Iris pigment epithelial cell (primary cell): Measurements from ENCODE around the gene PDIA3.
"Not testable (repeated sequence)": the region's sequence is repeated elsewhere in the genome, so short reads cannot be mapped to it uniquely, and the experiment has no call there.

Source experiments
- DNase-seq: peaks from one replicate; pipeline ENCODE4 v3.0.0-alpha.2; 2011; ENCODE audit warnings: low read depth

The PDIA3 gene

DNA sequence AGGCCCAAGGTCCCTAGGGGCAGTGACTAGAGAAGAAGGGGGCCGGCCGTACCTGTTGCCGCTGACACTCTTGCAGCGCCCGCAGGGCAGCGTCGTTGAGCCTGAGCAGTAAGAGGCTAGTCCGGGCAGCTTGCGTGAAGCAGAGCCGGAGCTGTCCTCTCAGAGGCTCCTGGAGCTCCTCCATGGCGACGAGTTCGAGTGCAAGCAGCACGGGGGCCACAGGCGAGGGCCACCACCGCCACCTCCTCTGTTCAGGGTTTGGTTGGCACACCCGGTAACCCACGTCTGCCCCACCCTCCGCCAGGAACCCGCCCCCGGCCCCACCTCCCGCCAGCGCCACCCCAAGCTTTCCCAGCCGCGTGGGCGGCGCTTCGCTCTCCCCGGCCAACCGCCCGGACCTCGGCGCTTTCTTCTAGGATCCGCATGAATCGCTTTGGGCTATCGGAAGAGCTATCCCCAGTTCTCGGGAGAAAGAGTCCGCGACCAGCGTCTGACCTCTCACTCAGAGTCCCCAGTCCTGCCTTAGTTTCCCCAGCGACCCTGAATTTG lies 30.6 kb downstream of the PDIA3 start, which contains the start of gene ELL3:
ELL3 (minus strand) TSS at position 249 of the 549 bp plus-strand sequence; CDS start at position 184, 65 bp downstream.
- peak; percentile 63 for DNase-seq

DNA sequence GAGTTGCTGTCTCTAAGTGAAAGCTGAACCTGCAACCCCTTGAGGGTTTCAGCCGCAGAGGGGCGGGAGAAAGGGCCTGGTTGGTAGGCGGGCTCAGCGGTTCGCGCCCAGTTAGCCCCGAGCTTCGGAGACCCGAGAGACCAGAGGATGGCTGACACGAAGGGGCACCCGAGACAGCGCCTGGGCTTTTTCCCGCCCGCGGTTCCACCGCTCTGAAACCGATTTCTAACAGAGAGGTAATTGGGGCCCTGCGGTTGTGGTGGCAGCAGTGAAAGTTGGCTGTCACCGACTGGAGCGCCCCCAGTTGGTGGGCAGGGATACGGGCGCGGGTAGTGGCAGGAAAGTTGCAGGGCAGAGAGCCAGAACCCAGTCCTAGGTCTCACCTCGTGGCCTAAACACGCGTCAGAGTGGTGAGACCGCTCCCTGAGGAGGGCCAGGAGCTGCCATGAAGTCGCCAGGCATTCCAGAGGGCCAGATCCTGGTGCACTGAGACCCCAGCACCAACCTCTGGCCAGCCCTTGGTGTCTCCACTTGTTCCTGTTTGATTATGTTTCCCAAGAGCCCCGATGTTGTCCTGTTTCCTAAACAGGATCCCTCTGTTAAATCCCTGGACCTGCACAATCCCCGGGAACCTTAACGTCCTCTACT lies 31.2 kb downstream of the PDIA3 start:
- DNase-seq: peak; percentile 76

DNA sequence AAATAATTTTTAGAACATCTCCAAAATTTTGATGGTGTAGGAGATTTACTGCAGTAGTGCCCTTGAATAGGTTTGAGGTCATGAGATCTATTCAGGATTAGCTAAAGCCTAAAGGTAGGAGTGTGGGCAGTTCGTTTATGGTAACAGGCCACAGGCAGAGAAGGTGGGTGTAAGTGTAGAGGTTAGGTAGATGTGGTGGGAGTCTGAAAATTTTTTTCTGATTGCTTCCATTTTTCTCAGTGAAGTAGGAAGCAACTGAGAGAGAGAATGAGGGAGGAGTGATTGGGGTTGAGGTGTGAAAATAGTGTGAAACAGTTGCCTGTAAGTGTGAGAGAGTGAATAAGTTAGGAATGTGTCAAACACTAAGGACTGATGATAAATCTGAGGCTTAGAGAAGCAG lies 32.8 kb downstream of the PDIA3 start:
- DNase-seq: no peak

DNA sequence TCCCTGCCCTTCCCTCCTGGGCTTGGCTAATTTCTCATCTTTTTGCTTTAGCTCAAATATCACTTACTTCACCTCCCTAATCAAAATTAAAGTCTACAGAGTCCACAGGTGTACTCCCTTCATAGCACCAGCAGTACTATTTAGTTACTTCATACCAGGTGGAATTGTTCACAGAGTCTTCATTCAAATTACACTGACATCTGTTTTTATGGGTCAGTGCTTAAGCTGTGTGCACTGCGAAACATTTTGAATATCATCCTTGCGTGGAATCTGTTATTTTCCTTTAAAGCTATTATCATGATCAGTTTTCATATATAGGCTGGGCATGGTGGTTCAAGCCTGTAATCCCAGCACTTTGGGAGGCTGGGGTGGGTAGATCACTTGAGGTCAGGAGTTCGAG lies 43.2 kb downstream of the PDIA3 start:
- no peak for DNase-seq

DNA sequence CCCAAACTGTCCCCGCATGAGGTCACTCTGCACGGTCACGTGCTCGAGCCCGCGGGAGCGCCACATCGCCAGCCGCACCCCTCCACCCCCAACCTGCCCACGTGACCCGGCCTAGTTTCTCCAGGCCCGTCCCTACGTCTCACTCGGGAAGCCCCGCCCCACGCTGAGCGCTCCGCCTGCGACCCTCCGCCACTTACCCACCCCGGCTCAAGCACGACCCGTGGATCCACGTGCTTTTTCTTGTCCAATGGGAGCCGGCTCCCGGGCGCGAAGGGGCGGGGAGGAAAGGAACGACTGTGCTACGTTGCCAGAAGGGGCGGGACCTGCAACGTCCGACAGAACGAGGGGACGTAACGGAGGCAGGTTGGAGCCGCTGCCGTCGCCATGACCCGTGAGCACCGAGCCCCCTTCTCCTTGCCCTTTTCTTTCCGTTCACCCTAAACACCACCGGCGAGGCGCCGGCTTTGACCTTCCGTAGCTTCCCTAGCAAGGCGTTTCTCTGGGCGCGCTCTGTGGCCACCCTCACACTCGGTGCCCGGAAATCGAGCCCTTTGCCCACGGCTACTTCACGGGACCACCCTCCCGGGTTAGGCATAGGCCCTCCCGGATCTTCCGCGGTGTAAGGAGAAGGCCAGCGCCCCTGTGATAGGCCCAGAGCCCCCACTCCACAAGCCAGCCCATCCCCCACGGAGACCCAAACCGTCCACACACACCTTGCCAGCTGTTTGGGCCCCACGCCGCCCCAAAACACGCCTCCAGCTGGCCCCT lies 45.9 kb downstream of the PDIA3 start, which contains the start of gene SERF2:
SERF2 (plus strand) TSS at position 328 of the 768 bp plus-strand sequence; CDS start at position 385, 57 bp downstream.
- peak; percentile 100 for DNase-seq

DNA sequence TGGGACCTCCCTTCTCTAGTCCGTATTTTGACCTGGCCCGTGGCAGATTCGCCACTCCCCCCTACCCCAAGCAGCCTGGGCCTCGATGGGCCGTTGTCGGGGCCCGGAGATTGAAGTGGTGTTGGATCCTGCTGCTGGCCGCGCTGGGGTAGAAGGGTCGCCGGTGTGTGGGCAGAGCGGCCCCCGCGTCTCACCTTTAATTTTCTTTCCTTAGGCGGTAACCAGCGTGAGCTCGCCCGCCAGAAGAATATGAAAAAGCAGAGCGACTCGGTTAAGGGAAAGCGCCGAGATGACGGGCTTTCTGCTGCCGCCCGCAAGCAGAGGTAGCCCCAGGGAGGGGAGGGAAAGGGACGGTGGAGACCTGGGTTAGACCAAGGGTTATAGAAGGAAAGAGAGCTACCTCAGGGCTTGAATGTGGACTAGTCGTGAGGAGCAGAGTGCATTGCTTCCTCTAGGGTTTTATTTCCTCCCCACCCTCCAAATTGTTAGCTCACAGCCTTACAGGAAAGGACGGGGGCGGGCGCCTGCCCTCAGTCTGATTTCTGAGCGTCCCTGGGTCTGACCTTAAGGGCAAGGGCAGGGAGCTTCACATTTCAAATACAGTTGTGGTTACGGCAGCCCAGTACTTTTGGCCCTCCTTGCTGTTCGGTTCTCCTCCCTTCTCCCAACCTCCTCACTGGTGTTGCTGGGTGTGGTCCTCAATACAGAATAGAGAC lies 46.7 kb downstream of the PDIA3 start:
- peak; percentile 38 for DNase-seq

DNA sequence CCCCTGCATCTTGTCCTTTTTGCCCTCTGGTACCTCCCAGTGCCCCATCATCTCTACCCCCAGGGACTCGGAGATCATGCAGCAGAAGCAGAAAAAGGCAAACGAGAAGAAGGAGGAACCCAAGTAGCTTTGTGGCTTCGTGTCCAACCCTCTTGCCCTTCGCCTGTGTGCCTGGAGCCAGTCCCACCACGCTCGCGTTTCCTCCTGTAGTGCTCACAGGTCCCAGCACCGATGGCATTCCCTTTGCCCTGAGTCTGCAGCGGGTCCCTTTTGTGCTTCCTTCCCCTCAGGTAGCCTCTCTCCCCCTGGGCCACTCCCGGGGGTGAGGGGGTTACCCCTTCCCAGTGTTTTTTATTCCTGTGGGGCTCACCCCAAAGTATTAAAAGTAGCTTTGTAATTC lies 47.4 kb downstream of the PDIA3 start:
- DNase-seq: no peak

DNA sequence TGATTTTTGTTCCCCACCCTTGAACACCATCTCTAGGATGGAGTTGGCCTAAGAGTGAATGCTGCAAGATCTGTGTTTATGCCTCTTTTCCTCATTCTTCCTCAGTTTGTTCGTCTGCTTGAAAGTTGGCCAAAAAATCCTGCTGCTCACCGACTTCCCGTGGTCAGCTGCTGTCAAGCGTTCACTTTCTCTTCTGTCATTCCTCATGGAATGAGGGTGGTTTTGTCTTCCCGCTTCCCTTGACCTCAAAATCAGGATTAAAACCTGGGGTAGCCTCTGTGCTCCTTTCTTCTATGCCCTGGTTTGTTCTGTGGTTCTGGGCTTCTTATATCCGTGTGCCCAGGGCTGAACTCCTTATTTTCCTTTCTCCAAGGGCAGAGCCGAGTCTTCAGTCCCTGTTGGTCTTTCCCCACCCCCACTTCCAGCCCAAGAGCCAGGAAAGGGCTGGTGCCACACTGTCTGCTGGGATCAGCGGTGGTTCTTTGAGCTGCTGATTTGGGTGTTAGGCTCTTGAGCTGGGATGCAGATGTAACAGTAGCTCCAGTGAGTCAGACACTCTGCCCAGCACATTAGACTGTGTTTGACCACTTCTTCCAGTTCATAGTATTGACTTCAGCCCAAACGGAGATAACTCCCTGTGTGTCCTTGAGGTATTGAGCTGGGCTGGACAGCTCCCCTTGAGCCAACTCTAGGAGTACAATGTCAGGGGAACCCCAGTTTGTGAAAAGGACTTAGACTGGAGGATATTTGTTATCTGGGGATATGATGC lies 48.2 kb downstream of the PDIA3 start:
- DNase-seq: peak; percentile 83

DNA sequence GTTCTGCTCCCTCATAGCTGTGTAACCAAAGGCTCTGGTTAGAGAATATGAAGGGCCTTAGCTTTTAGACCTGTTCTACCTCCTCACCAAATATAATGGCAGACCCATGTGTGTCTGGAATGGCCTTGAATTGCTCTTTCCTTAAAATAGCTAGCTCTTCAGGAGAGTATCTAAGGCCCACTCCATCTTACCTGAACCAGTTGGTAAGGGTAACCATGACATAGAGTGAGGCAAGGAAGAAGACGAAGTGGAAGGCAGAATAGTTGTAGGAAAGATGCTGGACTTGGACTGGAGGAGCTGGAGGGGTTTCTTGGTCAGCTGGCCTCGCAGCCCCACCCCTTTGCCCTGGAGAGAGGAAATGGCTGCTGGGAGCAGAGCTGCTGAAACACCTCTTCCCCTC lies 49.0 kb downstream of the PDIA3 start:
- DNase-seq: no peak

DNA sequence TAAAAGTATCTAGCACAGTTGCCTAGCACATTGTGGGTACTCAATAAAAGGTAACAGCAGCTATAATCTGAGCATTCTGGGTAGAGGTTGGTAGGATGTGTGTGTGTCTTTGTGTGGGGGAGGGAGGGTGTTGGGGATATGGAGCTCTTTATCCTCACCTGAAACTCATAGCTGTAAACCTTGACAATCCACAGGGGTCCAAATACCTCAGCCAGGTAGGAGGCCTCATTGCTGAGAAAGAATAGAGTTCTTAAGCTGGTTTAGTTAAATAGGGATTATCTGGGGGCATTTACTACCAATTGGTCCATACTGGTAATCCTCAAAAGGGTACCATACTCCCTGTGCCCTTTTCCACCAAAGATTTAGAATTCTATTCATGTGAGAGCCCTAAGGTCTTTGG lies 49.8 kb downstream of the PDIA3 start:
- DNase-seq: no peak

DNA sequence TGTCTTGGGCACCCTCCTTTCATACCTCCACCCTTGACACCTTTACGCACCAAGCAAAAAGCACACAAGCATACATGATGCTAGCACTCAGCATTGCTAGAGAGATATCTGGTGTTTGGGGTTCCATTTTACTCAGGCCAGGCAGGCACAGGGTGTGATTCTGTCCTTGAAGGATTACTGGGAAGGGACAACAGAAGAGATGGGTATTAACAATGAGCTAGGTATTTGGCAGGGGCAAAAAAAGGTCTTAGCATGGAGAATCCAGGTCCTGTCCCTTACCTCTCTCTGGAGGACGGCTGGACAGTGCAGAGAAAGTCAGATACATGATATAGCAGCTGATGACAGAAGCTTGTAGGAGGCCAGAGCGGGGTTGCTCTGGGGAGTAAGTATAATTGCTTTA lies 50.3 kb downstream of the PDIA3 start:
- DNase-seq: no peak

DNA sequence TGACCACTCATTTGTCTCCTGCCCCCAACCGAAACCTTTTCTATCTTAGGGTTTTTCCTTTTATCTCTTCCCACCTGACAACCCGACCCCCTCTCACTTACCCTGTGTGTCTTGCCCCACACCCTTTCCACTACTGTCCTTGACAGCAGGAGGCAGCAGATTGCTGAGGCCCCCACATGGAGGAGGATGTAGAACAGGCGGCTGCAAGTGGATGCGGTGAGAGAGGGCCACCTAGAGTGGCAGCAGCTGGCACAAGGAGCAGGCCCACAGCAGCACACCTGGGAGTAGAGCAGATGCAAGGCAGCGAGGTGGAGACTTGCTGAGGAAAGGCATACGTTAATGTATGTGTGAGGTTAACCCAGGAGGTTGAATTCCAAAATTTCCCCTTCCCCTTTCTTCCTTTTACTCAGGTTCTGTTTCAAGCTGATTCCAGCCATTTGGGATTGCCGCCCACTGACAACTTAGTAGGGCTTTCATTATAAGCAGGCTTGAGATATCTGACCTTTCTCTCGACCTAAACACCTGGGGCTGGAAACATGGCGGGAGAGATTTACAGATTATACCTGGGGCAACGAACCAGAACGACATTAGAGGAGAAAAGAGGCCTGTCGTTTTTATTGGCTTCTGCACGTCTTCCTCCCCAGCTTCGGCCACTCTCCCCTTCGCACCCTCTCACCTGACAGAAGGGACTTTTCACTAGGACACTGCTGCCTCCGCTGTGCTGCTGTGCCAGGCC lies 53.1 kb downstream of the PDIA3 start:
- no peak for DNase-seq

DNA sequence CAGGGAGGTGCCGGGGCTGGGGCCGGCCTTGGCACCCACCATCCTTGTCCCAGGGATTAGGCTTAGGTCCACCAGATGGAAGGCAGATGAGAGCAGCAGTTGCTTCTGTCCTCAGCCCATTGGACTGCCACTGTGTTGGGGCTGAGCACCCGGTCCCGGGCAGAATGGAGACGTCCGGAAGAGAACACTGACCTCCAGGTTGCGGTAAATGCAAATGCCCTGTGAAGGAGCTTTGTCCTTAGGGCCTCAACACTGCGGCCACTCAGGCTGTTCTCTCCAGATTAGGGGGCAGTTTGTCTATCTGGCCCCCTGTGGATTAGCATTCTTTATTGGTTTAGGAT lies 53.7 kb downstream of the PDIA3 start, which contains the start of gene SERINC4:
SERINC4 (minus strand) TSS at position 276 of the 341 bp plus-strand sequence; CDS start at position 42, 234 bp downstream.
- no peak for DNase-seq

DNA sequence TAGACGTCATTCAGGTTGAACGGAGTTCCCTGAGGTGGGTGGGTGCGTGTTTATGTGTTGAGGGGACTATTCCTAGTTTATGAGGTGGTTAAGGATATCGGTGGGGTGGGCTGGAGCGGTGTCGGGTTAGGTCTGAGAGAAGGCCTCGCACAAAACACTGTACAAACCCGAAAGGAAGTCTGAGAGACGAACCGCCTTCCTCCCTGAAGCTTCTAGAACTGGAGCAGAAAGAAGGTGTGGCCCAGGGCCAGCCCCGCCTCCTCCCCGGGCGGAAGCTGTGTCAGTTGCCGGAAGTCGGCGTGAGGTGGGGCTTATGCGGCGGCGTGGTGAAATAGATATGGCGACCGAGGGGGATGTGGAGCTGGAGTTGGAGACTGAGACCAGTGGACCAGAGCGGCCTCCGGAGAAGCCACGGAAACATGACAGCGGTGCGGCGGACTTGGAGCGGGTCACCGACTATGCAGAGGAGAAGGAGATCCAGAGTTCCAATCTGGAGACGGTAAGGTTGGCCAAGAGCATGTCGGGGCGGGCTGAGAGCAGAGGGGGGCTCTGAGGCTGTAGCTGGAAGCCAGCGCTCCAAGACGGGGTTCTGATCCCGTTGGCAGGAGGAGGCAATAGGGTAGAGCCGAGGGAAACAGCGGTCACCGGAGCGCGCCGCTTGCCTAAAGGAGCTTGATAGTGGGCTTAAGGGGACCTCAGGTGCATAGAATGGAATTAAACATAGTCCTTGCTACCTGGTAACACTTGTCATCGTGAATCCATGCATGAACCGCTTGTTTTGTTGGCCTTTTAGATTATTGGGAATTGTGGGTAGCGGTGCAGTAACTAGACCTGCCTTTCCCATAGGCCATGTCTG lies 54.3 kb downstream of the PDIA3 start, which contains the start of gene HYPK:
HYPK (plus strand) TSS at position 314 of the 856 bp plus-strand sequence; CDS start at position 338, 24 bp downstream.
- DNase-seq: peak; percentile 92

DNA sequence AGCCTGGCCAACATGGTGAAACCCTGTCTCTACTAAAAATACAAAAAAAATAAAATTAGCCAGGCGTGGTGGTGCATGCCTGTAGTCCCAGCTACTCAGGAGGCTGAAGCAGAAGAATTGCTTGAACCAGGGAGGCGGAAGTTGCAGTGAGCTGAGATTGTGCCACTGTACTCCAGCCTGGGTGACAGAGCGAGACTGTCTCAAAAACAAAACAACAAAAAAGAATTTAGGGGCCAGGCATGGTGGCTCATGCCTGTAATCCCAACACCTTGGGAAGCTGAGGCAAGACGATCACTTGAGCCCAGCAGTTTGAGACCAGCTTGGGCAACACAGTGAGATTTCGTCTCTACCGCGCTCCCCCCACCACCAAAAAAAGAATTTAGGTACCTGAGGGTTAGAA lies 56.4 kb downstream of the PDIA3 start:
- DNase-seq: not testable (repeated sequence)

DNA sequence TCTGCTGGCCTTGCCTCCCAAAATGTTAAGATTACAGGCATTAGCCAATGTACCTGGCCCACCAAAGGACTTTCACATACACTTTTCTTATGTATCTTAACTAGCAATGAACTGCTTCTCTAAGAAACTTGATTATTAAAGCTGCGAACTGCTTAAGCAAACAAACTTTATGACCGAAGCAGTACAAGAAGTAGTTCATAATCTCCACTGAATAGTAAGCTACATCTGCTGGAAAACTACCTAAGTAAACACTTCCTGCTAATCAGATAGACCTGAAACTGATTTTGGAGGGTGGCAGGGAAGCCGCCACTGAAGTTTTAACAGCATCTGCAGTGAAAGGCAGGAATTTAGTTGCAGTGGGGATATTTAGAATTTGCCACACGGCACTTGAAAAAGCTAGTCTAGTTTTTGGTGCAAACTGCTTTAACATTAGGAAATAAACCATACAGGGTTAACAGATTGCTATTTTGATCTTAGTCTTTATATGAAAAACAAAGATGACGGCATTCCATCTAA lies 62.3 kb downstream of the PDIA3 start:
- no peak for DNase-seq

DNA sequence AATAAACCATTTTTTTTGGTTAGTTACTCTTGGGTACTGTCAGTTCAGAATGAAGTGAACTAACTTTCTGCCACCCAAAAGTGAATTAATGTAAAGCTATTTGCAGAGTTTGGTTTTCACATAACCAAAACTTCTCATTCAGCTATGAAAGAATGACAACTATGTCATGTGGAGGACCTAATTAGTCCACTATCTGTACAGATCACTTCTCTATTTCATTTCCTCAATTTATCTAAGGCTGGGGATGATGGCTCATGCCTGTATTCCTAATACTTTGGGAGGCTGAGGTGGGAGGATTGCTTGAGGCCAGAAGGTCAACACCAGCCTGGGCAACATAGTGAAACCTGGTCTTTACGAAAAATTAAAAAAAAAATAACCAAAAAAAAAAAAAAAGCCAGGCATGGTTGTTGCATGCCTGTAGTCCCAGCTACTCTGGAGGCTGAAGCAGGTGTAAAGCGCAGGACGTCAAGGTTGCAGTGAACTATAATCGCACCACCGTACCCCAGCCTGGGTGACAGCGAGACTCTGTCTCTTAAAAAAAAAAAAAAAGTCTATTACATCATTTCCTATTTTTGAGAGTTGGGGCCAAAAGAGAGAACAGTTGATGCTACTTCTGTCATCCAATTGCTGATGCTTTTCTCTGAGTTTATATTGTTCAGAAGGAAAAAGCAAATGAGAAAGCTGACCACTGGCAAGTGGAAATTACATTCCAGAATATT lies 62.9 kb downstream of the PDIA3 start:
- DNase-seq: no peak

DNA sequence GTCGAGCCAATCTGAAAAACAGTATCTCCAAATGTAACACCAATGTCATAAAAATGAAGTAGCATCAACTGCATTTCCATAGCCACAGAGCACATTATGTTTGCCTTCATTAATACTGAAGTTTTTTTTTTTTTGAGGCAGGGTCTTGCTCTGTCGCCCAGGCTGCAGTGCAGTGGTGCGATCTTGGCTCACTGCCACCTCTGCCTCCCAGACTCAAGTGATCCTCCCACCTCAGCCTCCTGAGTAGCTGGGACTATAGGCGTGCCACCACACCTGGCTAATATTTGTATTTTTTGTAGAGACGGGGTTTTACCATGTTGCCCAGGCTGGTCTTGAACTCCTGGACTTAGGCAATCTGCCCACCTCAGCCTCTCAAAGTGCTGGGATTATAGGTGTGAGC lies 68.8 kb downstream of the PDIA3 start:
- not testable (repeated sequence) for DNase-seq

DNA sequence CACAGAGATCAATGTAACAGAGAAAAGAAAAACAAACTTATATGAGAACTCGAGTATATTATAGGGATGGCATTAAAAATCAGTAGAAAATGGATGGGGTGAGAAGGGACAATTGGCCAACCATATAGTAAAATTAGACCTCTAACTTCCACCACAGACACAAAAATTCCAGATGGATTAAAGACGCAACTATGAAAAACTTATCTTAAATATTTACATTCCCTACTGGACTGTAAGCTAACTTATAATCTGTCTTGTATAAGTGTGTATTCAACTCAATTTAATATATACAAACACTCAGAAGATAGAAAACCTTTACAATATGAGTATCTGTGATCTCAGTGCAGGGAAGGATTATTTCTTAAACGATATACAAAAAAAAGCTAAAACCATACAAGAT lies 75.3 kb downstream of the PDIA3 start:
- no peak for DNase-seq
